ENCODE results near the gene PTPN20. TPM values are rescaled to one million over a fixed set of nuclear protein-coding genes. Genes with fewer than 3 reads are reported as not detected.
"Not testable (repeated sequence)": the region's sequence is repeated elsewhere in the genome, so short reads cannot be mapped to it uniquely, and the experiment has no call there.

PTPN20 gene
- total and polyA plus RNA-seq, 3 donors from 2014 or later = 20.9 to 39.6 (median 23.1) TPM

- WGBS, 2 donors = 100% methylated on average over 5 of the region's 7 CpGs; no CpG with 5 or more reads in 1 of the 2 donors
- intact Hi-C loops (cut with DNase I; ENCODE audit: low total_unique reads); DNase-seq; H3K36me3 ChIP-seq (ENCODE audit: low read depth, missing control alignments); H3K9me3 ChIP-seq; H3K27ac ChIP-seq; H3K4me3 ChIP-seq; H3K4me1 ChIP-seq; H3K27me3 ChIP-seq: not testable (repeated sequence)
Measured at GRCh38 chr10:46906359-46906758, 4.9 kb upstream of the PTPN20 start.

- H3K4me3 ChIP-seq; H3K36me3 ChIP-seq (ENCODE audit: low read depth, missing control alignments); H3K4me1 ChIP-seq; H3K9me3 ChIP-seq; intact Hi-C loops (cut with DNase I; ENCODE audit: low total_unique reads); DNase-seq; H3K27me3 ChIP-seq; H3K27ac ChIP-seq: not testable (repeated sequence)
- WGBS, 2 donors = 29% methylated on average over 1 of the region's 10 CpGs; no CpG with 5 or more reads in 1 of the 2 donors
Measured at GRCh38 chr10:46907185-46908117, 3.8 kb upstream of the PTPN20 start.

GRCh38 chr10:46922498-46922897, 11.3 kb downstream of the PTPN20 start:
- H3K4me3 ChIP-seq; H3K27me3 ChIP-seq; H3K4me1 ChIP-seq; H3K27ac ChIP-seq; H3K36me3 ChIP-seq (ENCODE audit: low read depth, missing control alignments); intact Hi-C loops (cut with DNase I; ENCODE audit: low total_unique reads); DNase-seq; H3K9me3 ChIP-seq: not testable (repeated sequence)
- WGBS, 2 donors = 80% methylated on average over 1 of the region's 2 CpGs; no CpG with 5 or more reads in 1 of the 2 donors

- H3K9me3 ChIP-seq; H3K27me3 ChIP-seq; intact Hi-C loops (cut with DNase I; ENCODE audit: low total_unique reads); H3K4me3 ChIP-seq; H3K27ac ChIP-seq; DNase-seq; H3K36me3 ChIP-seq (ENCODE audit: low read depth, missing control alignments); H3K4me1 ChIP-seq: not testable (repeated sequence)
- WGBS, 2 donors = 40% methylated on average over 1 of the region's 2 CpGs; no CpG with 5 or more reads in 1 of the 2 donors
Measured at GRCh38 chr10:46925156-46925555, 13.9 kb downstream of the PTPN20 start.

- intact Hi-C loops (cut with DNase I; ENCODE audit: low total_unique reads); DNase-seq; H3K27me3 ChIP-seq; H3K4me3 ChIP-seq; H3K27ac ChIP-seq; H3K4me1 ChIP-seq; H3K36me3 ChIP-seq (ENCODE audit: low read depth, missing control alignments); H3K9me3 ChIP-seq: not testable (repeated sequence)
- WGBS, 2 donors = 17% methylated on average over 2 of the region's 2 CpGs
Measured at GRCh38 chr10:46925853-46926252, 14.6 kb downstream of the PTPN20 start.

- DNase-seq; intact Hi-C loops (cut with DNase I; ENCODE audit: low total_unique reads): not testable (repeated sequence)
Measured at GRCh38 chr10:46928810-46929209, 17.6 kb downstream of the PTPN20 start.

GRCh38 chr10:46932383-46932782, 21.2 kb downstream of the PTPN20 start:
- DNase-seq; H3K9me3 ChIP-seq; H3K4me3 ChIP-seq; H3K4me1 ChIP-seq; H3K27me3 ChIP-seq; H3K36me3 ChIP-seq (ENCODE audit: low read depth, missing control alignments); H3K27ac ChIP-seq; intact Hi-C loops (cut with DNase I; ENCODE audit: low total_unique reads): not testable (repeated sequence)
- 73 to 100% methylated on average over 1 of the region's 1 CpG for WGBS, 2 donors

More at GRCh38 chr10:46928810-46929209, 17.6 kb downstream of the PTPN20 start:
- H3K4me3 ChIP-seq; H3K36me3 ChIP-seq (ENCODE audit: low read depth, missing control alignments); H3K27me3 ChIP-seq; H3K27ac ChIP-seq; H3K9me3 ChIP-seq; H3K4me1 ChIP-seq: not testable (repeated sequence)

- DNase-seq; intact Hi-C loops (cut with DNase I; ENCODE audit: low total_unique reads); H3K27me3 ChIP-seq; H3K4me3 ChIP-seq; H3K9me3 ChIP-seq; H3K4me1 ChIP-seq; H3K27ac ChIP-seq; H3K36me3 ChIP-seq (ENCODE audit: low read depth, missing control alignments): not testable (repeated sequence)
- WGBS, 2 donors = 78% methylated on average over 1 of the region's 1 CpG; no CpG with 5 or more reads in 1 of the 2 donors
Measured at GRCh38 chr10:46941091-46941490, 29.9 kb downstream of the PTPN20 start.

- DNase-seq; H3K4me3 ChIP-seq; H3K27ac ChIP-seq; H3K9me3 ChIP-seq; H3K36me3 ChIP-seq (ENCODE audit: low read depth, missing control alignments); H3K4me1 ChIP-seq; H3K27me3 ChIP-seq; intact Hi-C loops (cut with DNase I; ENCODE audit: low total_unique reads): not testable (repeated sequence)
- WGBS, 2 donors = 57 to 76% methylated on average over 1 to 4 of the region's 5 CpGs
Measured at GRCh38 chr10:46948687-46949518, 37.7 kb downstream of the PTPN20 start.

GRCh38 chr10:46952540-46952939, 41.3 kb downstream of the PTPN20 start:
- DNase-seq; H3K4me1 ChIP-seq; H3K27me3 ChIP-seq; H3K27ac ChIP-seq; H3K9me3 ChIP-seq; intact Hi-C loops (cut with DNase I; ENCODE audit: low total_unique reads); H3K4me3 ChIP-seq; H3K36me3 ChIP-seq (ENCODE audit: low read depth, missing control alignments): not testable (repeated sequence)
- WGBS, 2 donors = 85 to 100% methylated on average over 3 to 4 of the region's 4 CpGs

- H3K36me3 ChIP-seq (ENCODE audit: low read depth, missing control alignments); H3K27me3 ChIP-seq; H3K4me1 ChIP-seq; intact Hi-C loops (cut with DNase I; ENCODE audit: low total_unique reads); H3K27ac ChIP-seq; H3K4me3 ChIP-seq; H3K9me3 ChIP-seq; DNase-seq: not testable (repeated sequence)
Measured at GRCh38 chr10:46960742-46961141, 49.5 kb downstream of the PTPN20 start.

- intact Hi-C loops (cut with DNase I; ENCODE audit: low total_unique reads); H3K27ac ChIP-seq; H3K4me3 ChIP-seq; H3K36me3 ChIP-seq (ENCODE audit: low read depth, missing control alignments); DNase-seq; H3K27me3 ChIP-seq; H3K4me1 ChIP-seq; H3K9me3 ChIP-seq: not testable (repeated sequence)
- WGBS, 2 donors = 0 to 67% methylated on average over 1 to 2 of the region's 2 CpGs
Measured at GRCh38 chr10:46963356-46963755, 52.1 kb downstream of the PTPN20 start.
